Stimulated activated CD8-positive, alpha-beta memory T cell treated with anti-CD3 and anti-CD28 coated beads, Interleukin-4, amount 100 ng/mL, for 48 hours (primary cell): ENCODE results near the gene ATOX1.

Source experiments
- DNase-seq: peaks from one replicate; pipeline ENCODE4 v3.0.0-alpha.2; 2020

ATOX1 gene

DNA sequence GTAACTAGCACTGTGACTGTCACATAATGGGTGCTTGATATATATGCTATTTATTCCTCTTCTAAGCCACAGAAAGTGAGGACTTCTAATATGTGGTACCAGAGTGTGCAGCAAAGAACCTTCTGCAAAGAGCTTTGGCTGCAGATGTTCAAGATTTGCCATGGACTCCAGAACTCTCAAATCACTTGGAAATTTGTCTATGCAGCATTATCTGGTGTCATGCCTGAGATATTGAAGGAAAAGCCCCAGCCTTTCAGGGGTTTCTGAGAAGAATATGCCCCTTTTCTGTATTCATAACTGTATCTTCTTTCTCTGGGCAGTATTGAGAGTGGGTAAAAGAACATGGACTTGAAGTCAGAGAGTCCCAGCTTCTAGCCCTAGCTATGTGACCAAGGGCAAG is 8.5 kb upstream of the ATOX1 start:
- DNase-seq: no peak

DNA sequence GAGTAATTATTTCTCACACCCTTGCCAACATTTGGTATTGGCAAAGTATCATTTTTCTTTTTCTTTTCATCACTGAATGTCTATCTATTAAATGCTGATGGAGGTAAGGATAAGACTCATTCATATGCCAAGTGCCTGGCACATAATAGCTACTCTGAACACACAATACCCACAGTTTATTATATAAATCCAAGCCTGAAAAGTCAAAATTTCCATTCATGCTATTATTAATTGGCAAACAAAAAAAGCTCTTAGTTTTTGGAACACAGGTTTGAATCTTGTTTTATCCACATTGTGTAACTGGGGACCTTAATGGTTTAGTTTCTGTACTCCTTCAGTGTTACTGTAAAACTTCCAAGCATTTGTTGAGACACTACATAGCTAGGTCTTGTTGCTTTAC is 6.4 kb upstream of the ATOX1 start:
- no peak for DNase-seq

DNA sequence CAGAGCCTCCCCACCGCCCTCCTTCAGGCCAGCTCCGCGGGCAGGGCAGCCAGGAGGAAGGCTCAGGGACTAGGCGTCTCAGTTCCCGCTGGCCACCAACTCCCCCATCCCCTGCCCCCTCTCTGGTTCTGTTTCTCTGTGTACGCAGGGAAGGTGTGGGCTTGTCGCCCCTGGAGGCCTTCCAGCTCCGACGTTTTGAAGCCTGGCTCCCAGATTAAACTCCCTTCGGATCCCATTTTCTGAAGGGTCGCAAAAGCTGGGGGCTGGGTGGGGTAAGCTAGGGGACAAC is 346 bp downstream of the ATOX1 start:
- DNase-seq: no peak

DNA sequence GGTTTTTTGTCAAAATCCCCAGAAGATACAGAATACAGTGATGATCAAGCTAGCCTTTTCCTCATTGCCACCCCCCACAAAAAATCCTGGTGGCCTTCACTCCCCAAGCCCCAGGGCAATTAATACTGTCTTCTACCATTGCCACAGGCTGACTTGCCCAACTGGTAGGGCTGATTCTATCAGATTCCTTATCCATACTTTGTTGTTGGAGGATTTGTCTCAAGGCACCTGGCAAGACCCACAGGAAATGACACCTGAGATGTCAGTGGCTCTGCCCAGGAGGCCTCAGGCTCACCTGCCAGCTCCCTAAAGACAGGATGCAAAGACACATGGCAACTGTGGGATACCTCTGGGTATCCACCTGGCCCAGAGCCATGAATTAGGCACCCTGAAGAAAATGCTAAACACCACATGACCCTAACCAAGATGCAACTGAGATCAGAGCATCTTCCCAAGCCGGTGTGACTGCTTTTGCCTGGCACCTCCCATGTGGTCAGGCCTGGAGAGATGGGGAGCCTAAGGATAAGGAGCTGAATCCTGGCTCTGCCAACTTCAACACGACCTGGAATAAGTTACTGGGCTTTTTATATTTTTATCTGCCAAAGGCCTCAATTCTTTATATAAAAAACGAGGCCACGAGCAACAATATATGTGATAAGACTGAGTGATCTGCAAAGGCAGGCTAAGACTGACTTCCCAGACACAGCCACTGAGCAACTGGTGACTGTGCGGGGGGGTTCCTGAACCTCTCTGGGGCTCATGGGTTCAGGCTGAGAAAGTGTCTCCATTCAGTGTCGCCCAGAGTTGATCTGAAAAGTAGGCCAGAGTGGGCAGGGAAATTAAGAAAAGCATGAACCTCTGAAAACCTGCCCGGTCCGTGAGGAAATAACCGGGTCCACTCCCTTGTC is 944 bp downstream of the ATOX1 start:
- DNase-seq: peak; percentile 46

DNA sequence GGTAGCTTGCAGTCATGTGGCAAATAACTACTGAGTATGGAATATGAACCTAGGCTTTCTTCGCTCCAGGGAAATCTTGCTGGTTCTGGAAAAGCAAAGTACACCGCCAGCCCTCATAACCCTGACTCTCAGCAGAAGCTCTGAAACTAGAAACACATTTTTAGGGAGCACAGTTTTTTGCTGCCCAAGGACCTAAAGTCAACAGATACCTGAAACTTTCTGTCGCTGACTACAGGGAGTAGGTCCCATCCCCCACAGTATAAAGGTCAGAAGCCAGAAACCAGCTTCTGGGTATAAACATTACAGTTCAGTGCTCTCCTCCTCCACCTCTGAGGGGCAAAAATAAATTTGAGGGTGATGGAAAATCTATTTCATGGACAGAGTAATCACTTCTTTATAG is 3.0 kb downstream of the ATOX1 start:
- no peak for DNase-seq

DNA sequence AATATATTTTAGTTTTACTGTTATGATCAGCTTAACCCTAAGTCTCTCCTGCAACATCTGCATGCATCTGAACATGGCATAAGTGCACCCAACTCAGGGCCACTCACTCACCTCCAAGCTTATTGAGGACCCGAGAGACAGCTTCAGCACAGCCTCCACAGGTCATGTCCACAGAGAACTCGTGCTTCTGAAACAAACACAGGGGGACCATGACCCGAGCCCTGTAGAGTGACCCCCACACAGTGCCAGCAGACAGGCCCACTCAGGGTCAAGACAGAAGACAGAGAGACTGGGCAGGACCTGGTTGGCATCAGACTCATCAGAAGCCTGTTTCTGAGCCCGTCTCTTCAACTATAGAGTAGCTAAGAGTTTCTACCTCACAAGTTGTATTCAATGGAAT is 6.8 kb downstream of the ATOX1 start:
- DNase-seq: no peak

DNA sequence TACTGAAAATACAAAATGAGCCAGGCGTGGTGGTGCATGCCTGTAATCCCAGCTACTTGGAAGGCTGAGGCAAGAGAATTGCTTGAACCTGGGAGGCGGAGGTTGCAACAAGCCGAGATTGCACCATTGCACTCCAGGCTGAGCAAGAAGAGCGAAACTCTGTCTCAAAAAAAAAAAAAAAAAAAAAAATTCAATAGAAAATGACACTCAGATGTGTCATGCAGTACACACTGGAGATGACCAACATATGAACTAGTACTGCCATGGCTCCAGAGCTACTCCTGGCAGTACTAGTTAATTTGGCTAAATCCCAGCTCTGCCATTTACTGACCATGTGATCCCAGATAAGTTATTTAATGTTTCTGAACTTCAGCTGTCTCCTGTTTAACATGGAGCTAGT is 7.3 kb downstream of the ATOX1 start:
- DNase-seq: no peak

DNA sequence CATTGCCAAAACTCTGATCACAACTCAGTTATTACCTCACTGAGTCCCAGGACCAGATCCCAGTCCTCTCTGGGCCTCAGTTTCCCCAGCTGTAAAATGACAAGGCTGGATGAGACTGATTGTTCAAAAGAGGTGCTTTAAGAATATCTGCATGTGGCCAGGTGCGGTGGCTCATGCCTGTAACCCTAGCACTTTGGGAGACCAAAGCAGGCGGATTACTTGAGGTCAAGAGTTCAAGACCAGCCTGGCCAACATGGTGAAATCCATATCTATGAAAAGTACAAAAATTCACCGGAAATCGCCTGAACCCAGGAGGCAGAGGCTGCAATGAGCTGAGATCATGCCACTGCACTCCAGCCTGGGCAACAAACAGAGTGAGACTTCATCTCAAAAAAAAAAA is 8.3 kb downstream of the ATOX1 start:
- no peak for DNase-seq

DNA sequence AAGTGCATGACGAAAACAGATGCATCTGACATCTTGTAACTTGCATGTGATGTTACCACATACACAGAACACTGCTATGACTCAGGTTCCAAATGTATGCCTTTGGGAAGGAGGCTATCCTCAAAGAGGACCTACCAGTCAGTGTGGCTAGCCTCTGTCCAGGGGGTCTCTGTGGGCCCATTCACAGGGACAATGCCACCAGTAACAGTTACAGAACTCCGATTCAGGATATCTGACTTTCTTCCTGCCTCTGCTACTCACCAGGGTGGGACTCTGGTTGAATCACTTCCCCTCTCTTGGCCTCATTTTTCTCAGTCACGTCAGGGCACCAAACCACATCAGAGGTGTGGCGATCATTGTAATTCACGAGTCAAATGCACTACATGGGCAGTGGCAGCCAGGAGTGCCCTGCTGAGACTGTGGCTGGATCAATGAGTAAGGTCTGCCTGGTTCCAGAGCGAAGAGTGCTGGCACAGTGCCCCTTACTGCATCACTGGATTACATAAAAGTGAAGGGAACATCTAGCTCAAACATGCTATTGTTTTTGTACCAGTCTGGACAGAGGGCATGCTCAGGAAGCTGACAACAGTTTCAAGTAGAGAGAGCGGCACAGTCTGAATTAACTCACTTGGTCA is 13.2 kb downstream of the ATOX1 start:
- peak; percentile 60 for DNase-seq

DNA sequence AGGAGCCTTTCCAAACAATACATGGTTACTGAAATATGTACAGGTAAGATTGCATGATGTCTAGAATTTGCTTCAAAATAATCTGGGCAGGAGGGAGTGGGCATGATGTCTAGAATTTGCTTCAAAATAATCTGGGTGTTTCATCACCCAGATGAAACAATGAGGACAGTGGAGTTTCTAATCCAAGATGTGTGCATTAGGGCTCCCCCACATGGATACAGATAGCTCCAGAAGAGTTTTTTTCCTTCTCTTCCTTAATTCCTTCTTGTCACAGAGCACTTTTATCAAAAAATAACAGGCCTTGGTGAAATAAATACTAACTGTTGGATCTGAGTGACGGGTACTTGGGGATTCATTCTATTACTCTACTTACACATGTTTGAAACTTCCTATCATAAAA is 14.9 kb downstream of the ATOX1 start:
- DNase-seq: no peak

DNA sequence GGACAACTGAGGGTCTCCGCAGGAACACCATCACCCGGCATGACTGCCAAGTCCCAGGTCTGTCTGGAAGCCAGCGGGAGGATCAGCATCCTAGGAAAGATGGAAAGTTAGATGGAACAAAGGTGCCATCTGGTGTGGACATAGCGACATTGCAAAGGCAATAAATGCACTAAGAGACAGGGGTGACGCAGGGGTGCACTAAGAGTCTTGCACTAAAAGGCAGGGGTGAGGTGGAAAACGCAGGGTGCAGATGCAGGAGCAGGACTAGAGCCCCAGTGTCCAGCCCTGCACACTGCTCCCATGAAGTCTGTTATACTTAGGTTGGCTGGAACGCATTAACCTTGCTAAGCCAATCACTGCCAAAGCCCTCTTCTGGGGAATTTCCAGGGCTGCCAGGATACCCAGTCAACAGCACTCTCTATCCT is 15.5 kb downstream of the ATOX1 start:
- DNase-seq: no peak

DNA sequence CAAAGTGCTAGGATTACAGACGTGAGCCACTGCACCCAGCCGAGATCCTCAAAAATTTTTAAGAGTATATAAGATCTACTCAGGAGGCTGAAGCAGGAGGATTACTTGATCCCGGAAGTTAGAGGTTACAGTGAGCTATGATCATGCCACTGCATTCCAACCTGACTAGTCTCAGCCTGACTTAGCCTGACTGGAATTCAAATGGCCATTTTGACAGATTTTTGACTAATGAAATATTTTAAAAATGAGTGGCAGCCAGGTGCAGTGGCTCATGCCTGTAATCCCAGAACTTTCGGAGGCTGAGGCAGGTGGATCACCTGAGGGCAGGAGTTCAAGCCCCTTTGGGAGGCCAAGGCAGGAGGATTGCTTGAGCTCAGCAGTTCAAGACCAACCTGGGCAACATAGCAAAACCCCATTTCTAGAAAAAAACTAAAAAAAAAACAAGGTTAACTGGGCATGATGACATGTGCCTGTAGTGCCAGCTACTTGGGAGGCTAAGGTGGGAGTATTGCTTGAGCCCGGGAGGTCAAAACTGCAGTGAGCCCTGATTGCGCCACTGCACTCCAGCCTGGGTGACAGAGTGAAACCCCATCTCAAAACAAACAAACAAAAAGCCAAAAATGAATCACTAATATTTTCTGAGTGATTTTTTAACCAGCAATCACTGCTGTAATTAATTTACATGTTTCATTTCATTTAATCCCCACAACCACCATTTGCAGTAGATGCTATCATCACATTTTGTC is 16.6 kb downstream of the ATOX1 start:
- DNase-seq: no peak

DNA sequence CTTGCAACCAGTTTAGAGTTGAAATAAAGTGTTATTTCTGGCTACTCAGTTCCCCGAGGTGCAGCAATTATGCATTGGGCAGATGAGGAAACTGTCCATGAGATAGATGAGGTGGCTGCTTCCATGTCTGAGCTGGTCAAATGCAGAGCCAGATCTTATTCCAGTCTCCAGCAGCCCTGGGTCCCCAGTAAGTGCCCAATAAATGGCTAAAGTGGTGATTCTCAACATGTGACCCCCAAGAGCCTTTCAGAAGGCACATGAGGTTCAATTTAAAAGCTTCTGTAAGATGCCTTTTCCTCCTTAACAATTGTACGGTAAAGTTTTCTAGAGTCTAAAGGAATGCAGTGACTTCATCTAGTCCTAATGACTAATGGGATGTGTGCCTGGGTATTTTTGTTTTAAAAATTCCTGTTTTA is 17.5 kb downstream of the ATOX1 start:
- no peak for DNase-seq

DNA sequence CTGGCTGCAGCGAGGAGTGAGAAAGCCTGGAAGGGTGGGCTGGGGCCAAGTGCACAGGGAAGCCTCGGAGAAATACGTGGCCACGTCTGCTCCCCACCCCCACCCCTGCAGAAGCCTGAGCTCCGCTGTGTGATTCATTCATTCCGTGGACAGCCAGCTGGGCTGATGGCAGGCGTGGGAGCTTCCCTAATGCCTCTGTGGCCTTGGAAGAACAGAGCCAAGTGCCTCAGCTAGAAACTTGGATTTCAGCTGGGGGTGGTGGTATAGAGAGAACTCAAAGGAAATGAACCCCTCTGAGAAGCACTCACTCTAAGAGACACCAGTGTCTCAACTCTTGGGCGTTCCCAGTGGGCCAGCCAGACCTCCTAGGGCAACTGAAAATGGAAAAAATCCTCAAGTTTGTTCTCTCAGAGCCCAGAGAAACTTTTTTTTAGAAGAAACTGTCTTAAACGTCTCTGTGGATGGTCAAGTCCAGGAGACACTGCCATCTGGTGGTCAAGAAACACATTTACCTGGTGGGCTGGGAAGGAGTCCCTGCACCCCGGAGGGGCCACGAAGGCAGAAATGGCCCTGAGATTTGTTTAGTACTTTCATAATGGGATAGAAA is 18.0 kb downstream of the ATOX1 start:
- peak; percentile 65 for DNase-seq

DNA sequence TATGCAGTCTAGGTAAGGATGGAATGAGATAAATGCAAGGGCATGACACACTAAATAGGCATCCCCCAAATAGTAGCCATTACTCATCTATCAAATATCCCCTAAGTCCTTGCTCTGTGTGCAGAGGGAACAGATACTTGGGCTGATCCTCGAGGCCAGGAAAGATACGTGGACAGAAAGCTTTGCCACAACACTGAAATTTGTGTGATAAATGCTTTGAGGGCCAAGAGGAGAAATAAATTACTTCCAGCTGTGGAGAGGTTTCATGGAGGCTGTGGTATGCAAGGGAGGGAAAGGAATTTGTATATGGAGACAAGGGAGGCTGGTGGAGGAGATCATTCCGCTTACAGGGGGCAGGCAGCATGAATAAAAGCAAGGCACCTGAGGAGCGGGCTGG is 18.5 kb downstream of the ATOX1 start:
- no peak for DNase-seq

DNA sequence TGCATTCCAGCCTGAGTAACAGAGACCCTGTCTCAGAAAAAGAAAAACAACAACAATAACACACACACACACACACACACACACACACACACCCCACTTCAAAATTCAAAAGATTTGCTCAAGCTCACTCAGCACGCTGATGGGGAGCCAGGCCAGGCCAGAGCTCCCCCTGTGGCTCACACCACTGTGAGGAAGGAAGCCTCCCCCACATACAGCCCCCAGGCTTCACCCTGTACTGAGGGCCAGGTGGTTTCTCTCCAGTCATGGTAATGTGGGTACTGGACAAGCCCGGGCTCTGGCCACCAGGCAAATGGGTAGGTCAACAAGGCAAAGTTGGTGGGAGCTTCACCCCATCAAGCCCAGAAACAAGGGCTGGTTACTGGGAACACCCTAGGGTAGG is 19.0 kb downstream of the ATOX1 start:
- DNase-seq: no peak

DNA sequence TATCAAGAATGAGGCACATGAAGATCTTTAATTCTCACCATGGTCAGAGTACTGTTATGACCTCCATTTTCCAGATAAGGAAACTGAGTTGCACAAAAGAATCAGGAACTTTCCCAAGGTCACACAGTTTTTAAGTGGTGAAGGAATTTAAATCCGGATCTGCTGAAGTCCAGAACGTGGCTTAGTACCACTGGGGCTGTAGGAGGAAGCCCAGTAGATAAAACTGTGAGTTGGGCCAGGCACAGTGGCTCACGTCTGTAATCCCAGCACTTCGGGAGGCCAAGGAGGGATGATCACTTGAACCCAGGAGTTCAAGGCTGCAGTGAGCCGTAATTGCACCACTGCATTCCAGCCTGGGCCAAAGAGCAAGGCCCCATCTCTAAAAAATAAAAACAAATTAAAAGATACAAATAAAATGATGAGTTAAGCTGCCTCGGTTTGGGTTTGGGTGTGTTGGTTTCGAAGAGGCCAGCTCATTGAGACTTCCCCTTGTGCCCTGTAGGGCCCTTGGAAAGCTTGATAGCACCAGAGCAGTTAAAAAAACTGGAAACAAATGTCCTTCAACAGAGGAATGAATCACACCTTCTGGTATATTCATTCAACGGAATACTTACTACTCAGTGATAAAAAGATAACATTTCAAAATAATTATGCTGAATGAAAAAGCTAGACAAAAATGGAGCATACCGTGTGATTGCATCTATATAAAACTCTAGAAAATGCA is 20.1 kb downstream of the ATOX1 start:
- no peak for DNase-seq

DNA sequence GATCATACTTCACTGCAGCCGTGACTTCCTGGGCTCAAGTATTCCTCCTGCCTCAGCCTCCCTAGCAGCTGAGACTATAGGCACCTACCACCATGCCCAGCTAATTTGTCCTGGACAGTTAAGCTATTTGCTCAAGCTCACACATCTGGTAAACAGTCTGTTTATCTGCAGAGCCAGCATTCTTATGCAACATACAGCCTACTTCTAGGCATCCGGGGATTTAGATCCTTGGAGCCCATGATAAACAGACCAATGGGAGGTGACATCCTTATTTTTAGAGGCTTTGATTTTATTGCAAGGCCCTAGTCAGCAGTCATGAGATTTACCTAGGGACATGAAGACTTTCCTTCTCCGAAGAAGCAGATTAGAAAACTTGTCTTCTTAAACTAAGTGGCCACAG is 21.0 kb downstream of the ATOX1 start:
- DNase-seq: no peak

DNA sequence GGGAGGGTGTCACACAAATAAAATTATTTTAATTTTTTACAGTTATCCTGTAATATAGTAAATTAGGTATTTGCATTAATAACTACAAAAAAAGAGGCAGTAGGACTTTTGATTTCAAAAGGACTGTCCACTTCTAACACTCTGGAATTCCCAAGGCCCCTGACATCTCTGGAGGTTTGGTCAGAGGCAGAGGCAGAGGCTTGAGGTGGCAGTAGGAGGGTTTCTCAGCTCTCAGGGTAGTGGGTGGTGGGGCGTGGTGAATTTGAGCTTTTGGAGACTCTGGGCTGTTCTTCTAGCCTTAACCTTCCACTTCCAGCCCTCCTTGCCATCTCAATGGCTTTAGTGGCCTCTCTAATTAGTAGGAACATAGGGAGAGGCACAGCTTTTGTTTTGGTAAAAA is 22.8 kb downstream of the ATOX1 start:
- no peak for DNase-seq

DNA sequence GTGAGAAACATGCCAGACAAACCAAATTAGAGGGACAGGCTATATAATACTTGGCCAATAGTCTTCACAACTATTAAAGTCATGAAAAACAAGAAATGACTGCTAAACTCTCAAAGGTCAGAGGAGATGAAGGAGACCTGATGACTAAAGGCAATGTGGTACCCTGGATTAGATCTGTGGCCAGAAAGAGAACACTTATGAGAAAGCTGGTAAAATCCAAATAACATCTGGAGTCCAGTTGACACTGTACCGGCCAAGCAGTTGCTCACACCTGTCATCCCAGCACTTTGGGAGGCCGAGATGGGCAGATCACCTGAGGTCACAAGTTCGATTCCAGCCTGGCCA is 24.4 kb downstream of the ATOX1 start:
- DNase-seq: no peak

DNA sequence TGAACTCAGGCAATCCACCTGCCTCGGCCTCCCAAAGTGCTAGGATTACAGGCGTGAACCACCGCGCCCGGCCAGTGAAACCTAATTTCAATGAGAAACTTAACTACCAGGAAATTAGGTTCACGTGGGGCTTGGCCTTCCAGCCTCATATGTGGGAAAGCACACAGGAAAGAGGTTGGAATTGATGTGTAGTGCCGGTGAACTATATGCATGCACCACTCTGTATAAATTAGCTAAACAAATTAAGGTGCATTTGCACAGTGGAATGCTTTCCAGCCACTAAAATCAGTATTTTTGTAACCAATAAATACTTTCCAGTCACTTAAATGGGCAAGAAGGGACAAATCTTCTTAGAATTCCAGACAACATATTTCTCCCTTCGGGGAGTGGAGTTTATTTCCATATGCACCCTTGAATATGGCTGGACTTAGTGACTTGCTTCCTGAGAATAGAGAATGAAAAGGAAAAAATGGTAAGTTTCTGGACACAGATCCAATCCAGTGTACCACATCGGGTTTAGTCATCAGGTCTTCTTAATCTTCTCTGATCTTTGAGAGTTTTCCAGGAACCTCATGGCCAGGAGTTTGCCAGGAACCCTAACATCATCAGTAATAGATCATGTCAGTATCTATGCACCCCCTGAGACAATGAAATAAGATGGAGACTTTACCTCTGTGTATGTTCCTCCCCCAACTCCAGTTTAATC is 24.9 kb downstream of the ATOX1 start:
- no peak for DNase-seq

DNA sequence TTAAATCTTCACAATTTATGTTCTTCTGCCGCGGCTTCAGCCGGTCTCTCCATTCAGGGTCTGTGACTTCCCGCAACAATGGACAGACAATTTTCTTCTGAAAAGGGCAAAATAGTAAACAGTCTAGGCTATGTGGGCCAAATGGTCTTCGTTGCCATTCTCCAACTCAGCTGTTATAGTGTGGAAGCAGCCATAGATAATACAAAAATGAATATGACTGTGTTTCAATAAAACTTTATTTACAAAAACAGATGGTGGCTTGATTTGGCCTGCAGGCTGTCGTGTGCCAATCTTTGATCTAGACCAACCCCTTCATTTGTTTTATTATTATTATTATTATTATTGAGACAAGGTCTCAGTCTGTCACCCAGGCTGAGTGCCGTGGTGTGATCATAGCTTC is 28.1 kb downstream of the ATOX1 start:
- no peak for DNase-seq
